IMR-90 (cell line): ENCODE measurements around the gene FGD5. TPM values are rescaled to one million over a fixed set of nuclear protein-coding genes. Genes with fewer than 3 reads are reported as not detected.

Experiments used
- ATAC-seq: fragments of 200-7000 bp; cut with Tn5 transposase; 2 replicates; pipeline ENCODE4 v1.9.1; 2020; ENCODE audit warnings: low read depth, mild to moderate bottlenecking, moderate library complexity
- BruUV-seq: library from RNA; stranded (reverse); fragments of 400-500 nt; replicated peaks from 2 replicates; lab custom pipeline; 2021; lab: Mats Ljungman, UMichigan
- CTCF ChIA-PET: fragments of 300-600 bp; formaldehyde crosslinking; extraction: SDS; loops from one replicate; lab custom pipeline; 2021; ENCODE audit warnings: antibody characterized with exemption; lab: Yijun Ruan, JAX
- POLR2A ChIA-PET: fragments of 300-600 bp; sonication (Branson Sonifier 250); formaldehyde crosslinking; loops from one replicate; lab custom pipeline; 2022; ENCODE audit warnings: antibody characterized with exemption; ENCODE audit not compliant: unreplicated experiment; lab: Charles Lee
- DNase-seq: peaks from one replicate; pipeline ENCODE4 v3.0.0; 2013
- H2AFZ ChIP-seq: replicated peaks from 2 replicates; pipeline ENCODE3; 2013; ENCODE audit warnings: low read length, mild to moderate bottlenecking; ENCODE audit not compliant: poor library complexity
- H2AK5ac ChIP-seq: 2 replicates; pipeline ENCODE4 v1.6.1; 2013; ENCODE audit warnings: low read depth, low read length, inconsistent platforms
- H2AK9ac ChIP-seq: replicated peaks from 2 replicates; pipeline ENCODE3; 2013; ENCODE audit warnings: mild to moderate bottlenecking, low read depth, low read length, moderate library complexity; ENCODE audit not compliant: poor library complexity
- H2BK120ac ChIP-seq: 2 replicates; pipeline ENCODE4 v1.6.1; 2013; ENCODE audit warnings: low read depth, low read length, inconsistent platforms
- H2BK15ac ChIP-seq: 3 replicates; pipeline ENCODE4 v1.6.1; 2013; ENCODE audit warnings: low read depth, low read length, inconsistent platforms
- H2BK20ac ChIP-seq: 2 replicates; pipeline ENCODE4 v1.6.1; 2013; ENCODE audit warnings: low read depth, mild to moderate bottlenecking, inconsistent platforms, low read length, moderate library complexity
- H2BK5ac ChIP-seq: 2 replicates; pipeline ENCODE4 v1.6.1; 2013; ENCODE audit warnings: mild to moderate bottlenecking, low read depth, low read length, inconsistent platforms; ENCODE audit not compliant: poor library complexity, severe bottlenecking
- H3K14ac ChIP-seq: replicated peaks from 2 replicates; pipeline ENCODE4 v1.6.1; 2013; ENCODE audit warnings: low read depth, low read length, inconsistent platforms
- H3K18ac ChIP-seq: 2 replicates; pipeline ENCODE4 v1.6.1; 2013; ENCODE audit warnings: low read depth, low read length, control low read depth
- H3K23ac ChIP-seq: 2 replicates; pipeline ENCODE4 v1.6.1; 2013; ENCODE audit warnings: low read depth, low read length, inconsistent platforms
- H3K27ac ChIP-seq: 2 replicates; pipeline ENCODE4 v1.5.1; 2013; ENCODE audit warnings: mild to moderate bottlenecking, control low read depth, low read length; ENCODE audit not compliant: insufficient read depth
- H3K27me3 ChIP-seq: 2 replicates; pipeline ENCODE4 v1.6.1; 2013; ENCODE audit warnings: low read length; ENCODE audit not compliant: control insufficient read depth, insufficient read depth
- H3K36me3 ChIP-seq: 2 replicates; pipeline ENCODE4 v1.6.1; 2013; ENCODE audit warnings: low read length, mixed read lengths; ENCODE audit not compliant: control insufficient read depth, insufficient read depth
- H3K4ac ChIP-seq: 2 replicates; pipeline ENCODE4 v1.6.1; 2013; ENCODE audit warnings: low read depth, low read length, inconsistent platforms
- H3K4me1 ChIP-seq: 2 replicates; pipeline ENCODE4 v1.6.1; 2013; ENCODE audit warnings: low read length, mixed read lengths; ENCODE audit not compliant: control insufficient read depth, insufficient read depth
- H3K4me2 ChIP-seq: 2 replicates; pipeline ENCODE4 v1.6.1; 2013; ENCODE audit warnings: low read depth, mild to moderate bottlenecking, control low read depth, low read length, moderate library complexity
- H3K4me3 ChIP-seq: 2 replicates; pipeline ENCODE4 v1.5.1; 2013; ENCODE audit warnings: low read depth, mild to moderate bottlenecking, control low read depth, low read length, moderate library complexity; ENCODE audit not compliant: insufficient read depth
- H3K56ac ChIP-seq: 2 replicates; pipeline ENCODE4 v1.6.1; 2013; ENCODE audit warnings: low read length, inconsistent platforms; ENCODE audit not compliant: insufficient read depth; ENCODE audit errors: extremely low read depth
- H3K79me1 ChIP-seq, 2 experiments: 2 replicates each; pipeline ENCODE4 v1.6.1; 2013; ENCODE audit warnings: low read length in 2 of 2, inconsistent platforms in 1 of 2, low read depth in 1 of 2
- H3K9ac ChIP-seq: 2 replicates; pipeline ENCODE4 v1.6.1; 2013; ENCODE audit warnings: low read depth, low read length, control low read depth
- H3K9me1 ChIP-seq: 2 replicates; pipeline ENCODE4 v1.6.1; 2013; ENCODE audit warnings: low read length, inconsistent platforms; ENCODE audit not compliant: insufficient read depth
- H3K9me3 ChIP-seq: 2 replicates; pipeline ENCODE4 v1.6.1; 2013; ENCODE audit warnings: low read length; ENCODE audit not compliant: control insufficient read depth, insufficient read depth
- H4K20me1 ChIP-seq: 2 replicates; pipeline ENCODE4 v1.6.1; 2013; ENCODE audit warnings: low read length, inconsistent platforms; ENCODE audit not compliant: insufficient read depth
- H4K5ac ChIP-seq: 2 replicates; pipeline ENCODE4 v1.6.1; 2013; ENCODE audit warnings: mild to moderate bottlenecking, low read depth, low read length, control low read depth
- H4K8ac ChIP-seq, 2 experiments: 2 replicates each; pipeline ENCODE4 v1.6.1; 2013; ENCODE audit warnings: low read depth in 2 of 2, low read length in 2 of 2, control low read depth in 1 of 2, inconsistent platforms in 1 of 2
- H4K91ac ChIP-seq: 2 replicates; pipeline ENCODE4 v1.6.1; 2013; ENCODE audit warnings: low read depth, low read length, inconsistent platforms; ENCODE audit not compliant: insufficient read depth
- BHLHE40 ChIP-seq: fragments of 150-350 bp; IDR thresholded peaks from 2 replicates; pipeline ENCODE4 v1.6.1; 2016; ENCODE audit warnings: mild to moderate bottlenecking, low read depth, low read length
- CHD1 ChIP-seq: IDR thresholded peaks from 2 replicates; pipeline ENCODE4 v1.6.1; 2012; ENCODE audit warnings: low read depth, low read length, improper control_type of control experiment
- FOS ChIP-seq: fragments of 150-350 bp; IDR thresholded peaks from 2 replicates; pipeline ENCODE4 v1.6.1; 2016; ENCODE audit warnings: low read depth, low read length
- MXI1 ChIP-seq: IDR thresholded peaks from 2 replicates; pipeline ENCODE4 v1.6.1; 2012; ENCODE audit warnings: low read depth, mild to moderate bottlenecking, low read length, moderate library complexity, borderline replicate concordance
- POLR2A ChIP-seq: IDR thresholded peaks from 2 replicates; pipeline ENCODE4 v1.6.1; 2012; ENCODE audit warnings: mild to moderate bottlenecking, low read depth, low read length
- RCOR1 ChIP-seq: IDR thresholded peaks from 2 replicates; pipeline ENCODE4 v1.6.1; 2012; ENCODE audit warnings: mild to moderate bottlenecking, low read length, improper control_type of control experiment; ENCODE audit not compliant: insufficient replicate concordance
- SMC3 ChIP-seq: fragments of 150-350 bp; IDR thresholded peaks from 2 replicates; pipeline ENCODE4 v1.6.1; 2016; ENCODE audit warnings: low read depth, mild to moderate bottlenecking, antibody characterized with exemption, low read length, moderate library complexity
- WGBS, 2 experiments: methylation state at CpG; one replicate each; pipeline versions ENCODE4 v1.1.5 to v1.1.7; 2013; ENCODE audit warnings: missing lambda C conversion rate in 2 of 2; ENCODE audit not compliant: insufficient read length in 1 of 2; ENCODE audit errors: extremely low coverage in 2 of 2; 5-methylcytosine and 5-hydroxymethylcytosine counted together
- dilution Hi-C: fragments of 300-500 bp; cut with HindIII; formaldehyde crosslinking; loops from one replicate; pipeline ENCODE4 v1.14.3; 2018; ENCODE audit warnings: low sequenced_read_pairs; ENCODE audit not compliant: unreplicated experiment
- in situ Hi-C: fragments of 300-500 bp; cut with MboI; formaldehyde crosslinking; loops from 3 replicates; pipeline ENCODE4 v1.14.3; 2019; ENCODE audit warnings: low sequenced_read_pairs, inconsistent platforms, mixed read lengths
- intact Hi-C: fragments of 100-400 bp; cut with micrococcal nuclease; formaldehyde crosslinking; loops from 2 replicates; pipeline ENCODE4 v1.10.0; 2022
- polyA plus RNA-seq, 3 experiments: library from polyadenylated mRNA; depleted of rRNA; stranded (reverse); fragments of >200 nt; gene quantifications; 2 replicates each; pipeline ENCODE4 v1.2.3, GENCODE V29; 2012; ENCODE audit warnings: low replicate concordance in 1 of 3
- total RNA-seq: library from RNA; depleted of rRNA; stranded (reverse); fragments of >200 nt; gene quantifications from 2 replicates; pipeline ENCODE4 v1.2.3, GENCODE V29; 2012
- TF ChIP-seq, protein P1 (sequence below): conservative IDR thresholded peaks from 2 replicates; pipeline ENCODE4 v1.5.1; 2012; ENCODE audit warnings: mild to moderate bottlenecking, low read depth, low read length, improper control_type of control experiment

FGD5 gene
- total and polyA plus RNA-seq, 2 of the 4 experiments (the other 2 are of a cell fraction), result not detected

DNA sequence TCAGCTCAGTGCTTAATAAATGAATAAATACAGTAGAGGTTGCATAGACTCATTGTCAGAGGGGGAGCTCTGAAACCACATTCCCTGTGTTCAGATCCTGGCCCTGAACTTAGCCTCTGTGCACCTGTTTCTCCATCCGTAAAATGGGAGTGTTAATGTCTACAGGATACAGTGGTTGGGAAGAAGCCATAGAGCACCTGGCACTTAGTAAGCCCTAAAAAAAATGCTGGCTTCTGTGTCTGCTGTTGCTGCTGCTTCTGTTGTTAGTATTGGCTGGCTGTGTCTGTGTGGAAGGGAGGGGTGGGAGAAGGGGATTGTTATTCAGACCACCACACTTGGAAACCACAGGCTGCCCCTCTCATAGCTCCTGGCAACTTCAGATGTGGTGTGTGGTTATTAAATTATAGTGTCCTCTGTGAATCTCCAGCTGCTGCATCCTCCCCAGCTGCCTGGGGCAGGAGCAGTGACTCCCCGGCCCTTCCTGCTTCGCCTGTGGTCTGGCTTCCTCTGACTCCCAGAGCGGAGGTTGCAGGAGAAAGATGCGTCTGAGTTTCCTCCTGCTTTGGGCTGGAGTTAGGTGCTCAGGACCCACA lies 31.0 kb downstream of the FGD5 start:
- TF ChIP-seq, protein P1, sequence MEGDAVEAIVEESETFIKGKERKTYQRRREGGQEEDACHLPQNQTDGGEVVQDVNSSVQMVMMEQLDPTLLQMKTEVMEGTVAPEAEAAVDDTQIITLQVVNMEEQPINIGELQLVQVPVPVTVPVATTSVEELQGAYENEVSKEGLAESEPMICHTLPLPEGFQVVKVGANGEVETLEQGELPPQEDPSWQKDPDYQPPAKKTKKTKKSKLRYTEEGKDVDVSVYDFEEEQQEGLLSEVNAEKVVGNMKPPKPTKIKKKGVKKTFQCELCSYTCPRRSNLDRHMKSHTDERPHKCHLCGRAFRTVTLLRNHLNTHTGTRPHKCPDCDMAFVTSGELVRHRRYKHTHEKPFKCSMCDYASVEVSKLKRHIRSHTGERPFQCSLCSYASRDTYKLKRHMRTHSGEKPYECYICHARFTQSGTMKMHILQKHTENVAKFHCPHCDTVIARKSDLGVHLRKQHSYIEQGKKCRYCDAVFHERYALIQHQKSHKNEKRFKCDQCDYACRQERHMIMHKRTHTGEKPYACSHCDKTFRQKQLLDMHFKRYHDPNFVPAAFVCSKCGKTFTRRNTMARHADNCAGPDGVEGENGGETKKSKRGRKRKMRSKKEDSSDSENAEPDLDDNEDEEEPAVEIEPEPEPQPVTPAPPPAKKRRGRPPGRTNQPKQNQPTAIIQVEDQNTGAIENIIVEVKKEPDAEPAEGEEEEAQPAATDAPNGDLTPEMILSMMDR, result no peak
- TF ChIP-seq FOS, result no peak
- TF ChIP-seq RCOR1, result no peak
- no peak for TF ChIP-seq POLR2A
- no peak for TF ChIP-seq CHD1
- TF ChIP-seq BHLHE40, result no peak
- no peak for TF ChIP-seq SMC3
- no peak for TF ChIP-seq MXI1
- no peak overlapping the region for H2BK120ac ChIP-seq
- no peak for ATAC-seq
- H3K18ac ChIP-seq, result no peak overlapping the region
- no peak overlapping the region for H3K27ac ChIP-seq
- H2AFZ ChIP-seq, result no peak overlapping the region
- H3K9me3 ChIP-seq, result no peaks in the 10 kb centered on the region
- H4K20me1 ChIP-seq, result no peaks in the 10 kb centered on the region
- H3K79me1 ChIP-seq, result no peaks in the 10 kb centered on the region
- no peaks in the 10 kb centered on the region for H3K36me3 ChIP-seq
- H3K4me3 ChIP-seq, result no peak overlapping the region
- H3K4ac ChIP-seq, result no peak overlapping the region
- H2AK5ac ChIP-seq, result no peak overlapping the region
- H4K8ac ChIP-seq, result no peak overlapping the region
- dilution Hi-C loops, result no loop called here
- 25% methylated on average over 4 of the region's 5 CpGs; no CpG with 5 or more reads in 1 of the 2 experiments for WGBS, 2 experiments
- H4K5ac ChIP-seq, result no peak overlapping the region
- no peak overlapping the region for H3K23ac ChIP-seq
- no peak for DNase-seq
- CTCF ChIA-PET, result no interaction called here
- intact Hi-C loops, result no loop called here
- H3K56ac ChIP-seq, result no peak overlapping the region
- H3K27me3 ChIP-seq, result peaks cover 22% of the 10 kb centered on the region
- POLR2A ChIA-PET, result no interaction called here
- H2AK9ac ChIP-seq, result no peak overlapping the region
- no peaks in the 10 kb centered on the region for H3K9me1 ChIP-seq
- no peak overlapping the region for H2BK5ac ChIP-seq
- no TSS peak for BruUV-seq
- H3K4me1 ChIP-seq, result no peaks in the 10 kb centered on the region
- no peak overlapping the region for H2BK15ac ChIP-seq
- no peak overlapping the region for H2BK20ac ChIP-seq
- no peak overlapping the region for H3K9ac ChIP-seq
- no peak overlapping the region for H4K91ac ChIP-seq
- H3K14ac ChIP-seq, result no peak overlapping the region
- no peak overlapping the region for H3K4me2 ChIP-seq
- in situ Hi-C loops, result no loop called here
